Activated naive CD8-positive, alpha-beta T cell treated with anti-CD3 and anti-CD28 coated beads, Interleukin-2, amount 50 U/mL, for 24 hours (primary cell): ENCODE data around the gene BUD13.
A peak's percentile ranks its signal among the peaks of the same experiment; 100 is the strongest.

Experiments used
- ATAC-seq: fragments of 150-1000 bp; cut with Tn5 transposase; one replicate; pipeline ENCODE4 v1.10.0; 2021
- DNase-seq: peaks from one replicate; pipeline ENCODE4 v3.0.0; 2021
- H3K27ac Mint-ChIP-seq: one replicate; pipeline ENCODE4 v1.8.0; 2021; ENCODE audit warnings: mild to moderate bottlenecking, mixed read lengths
- H3K27me3 Mint-ChIP-seq: one replicate; pipeline ENCODE4 v1.8.0; 2021; ENCODE audit warnings: mixed read lengths
- H3K36me3 Mint-ChIP-seq: one replicate; pipeline ENCODE4 v1.8.0; 2021; ENCODE audit warnings: low read depth, mixed read lengths
- H3K4me1 Mint-ChIP-seq: one replicate; pipeline ENCODE4 v1.8.0; 2021; ENCODE audit warnings: mixed read lengths
- H3K4me3 Mint-ChIP-seq: one replicate; pipeline ENCODE4 v1.8.0; 2021; ENCODE audit warnings: mild to moderate bottlenecking, moderate library complexity, mixed read lengths
- H3K9me3 Mint-ChIP-seq: one replicate; pipeline ENCODE4 v1.8.0; 2021; ENCODE audit warnings: mixed read lengths

The BUD13 gene

DNA sequence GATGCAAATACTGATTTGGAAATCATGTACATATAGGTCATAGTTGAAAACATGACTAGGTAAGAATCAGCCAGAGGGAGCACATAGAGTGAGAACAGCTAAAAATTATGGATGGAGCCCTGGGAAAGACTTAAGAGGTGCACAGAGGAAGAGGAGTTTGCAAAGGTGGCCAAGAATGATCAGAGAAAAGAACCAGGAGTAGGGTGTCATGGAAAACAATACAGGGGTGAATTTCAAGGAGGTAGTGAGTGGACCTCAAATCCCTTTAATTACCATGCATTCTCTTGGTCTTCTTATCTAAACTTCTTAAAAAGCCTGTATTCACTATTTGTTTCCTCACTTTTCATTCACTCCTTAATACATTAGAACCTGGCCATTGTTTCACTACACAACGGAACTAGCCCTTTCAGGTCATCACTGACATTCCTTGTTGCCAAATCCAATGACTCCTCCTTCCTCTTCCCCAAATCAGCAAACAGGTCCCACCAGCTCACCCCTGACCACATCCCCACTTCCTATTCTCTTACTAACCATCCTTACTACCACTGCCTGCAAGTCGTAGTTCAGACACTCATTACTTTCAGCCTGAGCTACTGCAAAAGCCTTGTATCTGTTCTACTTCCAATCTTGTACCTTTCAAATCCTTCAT is 22.6 kb downstream of the BUD13 start:
- Mint-ChIP-seq H3K4me3 (no peak overlapping the region), H3K36me3 (peaks cover 38% of the 10 kb centered on the region)
- DNase-seq: no peak

DNA sequence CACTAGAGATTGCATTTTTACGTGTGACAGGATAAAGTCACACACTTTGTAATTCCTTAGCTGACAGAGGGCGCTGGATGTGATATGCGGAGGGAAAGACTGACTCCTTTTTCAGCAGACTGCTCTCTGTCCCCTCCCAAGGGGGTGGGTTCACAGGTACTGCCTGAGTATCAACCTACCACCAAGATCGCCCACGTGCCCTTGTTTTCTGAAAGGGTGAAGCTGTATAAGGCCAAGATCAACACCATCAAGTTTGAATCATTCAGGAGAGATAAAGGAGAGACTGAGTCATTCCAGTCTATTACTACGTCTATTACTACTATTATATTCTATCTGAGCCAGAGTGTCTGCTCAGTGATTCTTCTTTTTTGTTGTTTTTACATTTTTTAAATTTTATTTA is 30.7 kb downstream of the BUD13 start:
- peak; percentile 69 for ATAC-seq
- Mint-ChIP-seq H3K4me1 (peaks cover 3% of the 10 kb centered on the region), H3K9me3 (no peaks in the 10 kb centered on the region)

More for the DNA sequence above, 22.6 kb downstream of the BUD13 start:
- Mint-ChIP-seq H3K27me3 (no peaks in the 10 kb centered on the region), H3K9me3 (no peaks in the 10 kb centered on the region), H3K4me1 (no peaks in the 10 kb centered on the region), H3K27ac (no peak overlapping the region)
- no peak for ATAC-seq

DNA sequence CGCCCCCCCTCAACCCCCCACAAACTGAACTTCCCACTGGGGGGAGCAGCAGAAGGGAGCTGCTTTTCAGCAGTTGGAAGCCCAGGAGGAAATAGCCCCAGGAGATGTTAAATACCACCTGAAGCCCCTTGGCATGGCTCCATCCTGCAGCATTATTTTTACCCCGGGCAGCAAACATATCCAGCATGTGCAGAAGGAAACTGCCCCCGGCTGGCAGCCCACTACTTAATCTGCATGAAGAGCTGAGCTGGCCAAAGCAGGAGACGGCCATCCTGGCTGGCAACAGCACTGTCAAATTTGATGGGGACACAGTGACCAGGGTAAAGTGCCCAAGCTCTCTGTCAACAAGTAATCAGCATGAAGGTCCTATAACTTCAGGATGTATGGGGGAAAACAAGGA is 32.0 kb downstream of the BUD13 start:
- Mint-ChIP-seq H3K36me3 (peaks cover 2% of the 10 kb centered on the region), H3K9me3 (no peaks in the 10 kb centered on the region), H3K27me3 (no peaks in the 10 kb centered on the region), H3K27ac (no peak overlapping the region), H3K4me3 (no peak overlapping the region), H3K4me1 (peaks cover 3% of the 10 kb centered on the region)
- no peak for DNase-seq
- ATAC-seq: no peak

More for the DNA sequence above, 30.7 kb downstream of the BUD13 start:
- H3K36me3 Mint-ChIP-seq: peaks cover 7% of the 10 kb centered on the region
- H3K27ac Mint-ChIP-seq: no peak overlapping the region
- H3K4me3 Mint-ChIP-seq: no peak overlapping the region
- no peaks in the 10 kb centered on the region for H3K27me3 Mint-ChIP-seq
- no peak for DNase-seq

DNA sequence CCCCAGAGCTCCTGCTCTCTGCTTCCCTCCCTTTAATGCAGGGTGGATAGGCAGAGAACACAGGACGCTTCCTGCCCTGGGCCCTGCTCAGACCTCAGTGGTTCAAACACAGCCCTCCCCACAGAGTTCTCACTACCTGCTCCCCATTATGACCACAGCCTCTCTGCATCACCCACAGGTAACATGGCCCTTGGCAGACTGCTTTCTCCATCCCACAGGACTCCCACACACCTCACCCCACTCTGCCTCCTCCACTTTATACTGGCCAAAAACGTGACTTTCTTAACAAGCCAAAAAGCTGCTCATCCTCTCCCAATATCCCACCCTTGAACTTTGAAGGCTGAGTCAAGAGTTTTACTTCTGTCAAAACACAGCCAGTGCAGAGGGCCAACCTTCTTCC is 33.8 kb downstream of the BUD13 start:
- H3K27me3 Mint-ChIP-seq: no peaks in the 10 kb centered on the region
- no peak overlapping the region for H3K27ac Mint-ChIP-seq
- H3K36me3 Mint-ChIP-seq: no peaks in the 10 kb centered on the region
- no peak overlapping the region for H3K4me3 Mint-ChIP-seq
- no peaks in the 10 kb centered on the region for H3K9me3 Mint-ChIP-seq
- DNase-seq: no peak
- no peak for ATAC-seq
- peaks cover 5% of the 10 kb centered on the region for H3K4me1 Mint-ChIP-seq

DNA sequence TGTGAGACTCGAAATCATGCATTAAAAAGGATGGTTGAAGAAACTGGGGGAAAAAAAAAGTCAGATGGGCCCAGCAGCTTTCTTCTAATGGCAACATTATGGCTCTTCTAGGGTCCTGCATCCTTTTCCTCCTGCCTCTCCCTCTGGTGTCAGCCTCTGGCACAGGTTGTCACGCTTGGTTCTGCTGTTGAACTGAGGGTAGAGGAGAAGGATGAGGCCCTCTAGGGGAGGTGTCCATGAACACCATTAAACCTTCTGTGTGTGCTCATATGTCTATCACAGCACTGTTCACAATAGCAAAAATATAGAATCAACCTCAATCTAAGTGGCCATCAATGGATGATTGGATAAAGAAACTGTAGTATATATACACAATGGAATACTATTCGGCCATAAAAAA is 36.0 kb downstream of the BUD13 start:
- H3K36me3 Mint-ChIP-seq: no peaks in the 10 kb centered on the region
- no peak for ATAC-seq
- no peaks in the 10 kb centered on the region for H3K27me3 Mint-ChIP-seq
- DNase-seq: no peak
- no peak overlapping the region for H3K4me3 Mint-ChIP-seq
- H3K27ac Mint-ChIP-seq: no peak overlapping the region
- no peaks in the 10 kb centered on the region for H3K9me3 Mint-ChIP-seq
- peaks cover 16% of the 10 kb centered on the region for H3K4me1 Mint-ChIP-seq

DNA sequence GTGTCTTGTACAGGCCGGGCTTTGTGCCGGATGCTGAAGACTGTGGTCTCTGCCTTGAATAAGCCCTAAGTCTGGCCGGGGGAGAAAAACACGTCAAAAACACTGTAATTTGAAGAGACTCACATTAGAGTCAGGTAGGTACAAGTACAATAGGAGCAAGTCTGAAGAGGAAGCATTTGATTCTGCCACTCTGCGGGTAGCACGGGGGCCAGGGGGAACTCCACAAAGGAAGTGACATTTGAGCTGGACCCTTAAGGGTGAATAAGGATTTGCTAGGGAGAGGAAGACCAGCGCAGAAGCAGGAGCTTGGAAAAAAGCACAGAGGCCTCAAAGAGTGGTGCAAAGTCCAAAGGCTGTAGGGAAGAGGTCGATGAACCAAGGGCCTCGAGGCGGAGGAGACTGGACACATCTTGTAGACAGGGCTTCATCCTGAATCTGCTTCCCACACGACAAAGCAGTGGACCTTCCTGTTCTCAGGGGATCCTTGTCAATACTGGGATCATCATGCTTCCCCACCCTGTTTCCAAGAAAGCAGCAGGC is 38.7 kb downstream of the BUD13 start:
- no peaks in the 10 kb centered on the region for H3K27me3 Mint-ChIP-seq
- H3K27ac Mint-ChIP-seq: no peak overlapping the region
- no peaks in the 10 kb centered on the region for H3K9me3 Mint-ChIP-seq
- peak overlapping the region; percentile 0 for H3K4me3 Mint-ChIP-seq
- H3K36me3 Mint-ChIP-seq: no peaks in the 10 kb centered on the region
- H3K4me1 Mint-ChIP-seq: peaks cover 16% of the 10 kb centered on the region
- ATAC-seq (no peak), DNase-seq (no peak)

GRCh38 chr11:116733043-116733755 is 39.6 kb downstream of the BUD13 start:
- no peak overlapping the region for H3K27ac Mint-ChIP-seq
- ATAC-seq (peak; percentile 31), DNase-seq (no peak)
- no peaks in the 10 kb centered on the region for H3K9me3 Mint-ChIP-seq
- no peaks in the 10 kb centered on the region for H3K27me3 Mint-ChIP-seq
- H3K36me3 Mint-ChIP-seq: no peaks in the 10 kb centered on the region
- H3K4me3 Mint-ChIP-seq: peak overlapping the region; percentile 0
- peaks cover 16% of the 10 kb centered on the region for H3K4me1 Mint-ChIP-seq

- Mint-ChIP-seq H3K9me3 (no peaks in the 10 kb centered on the region), H3K4me1 (peaks cover 16% of the 10 kb centered on the region), H3K36me3 (no peaks in the 10 kb centered on the region), H3K27me3 (no peaks in the 10 kb centered on the region), H3K4me3 (no peak overlapping the region), H3K27ac (no peak overlapping the region)
- ATAC-seq (peak; percentile 84), DNase-seq (peak; percentile 64)
Measured at GRCh38 chr11:116732271-116733042, 40.3 kb downstream of the BUD13 start.

GRCh38 chr11:116731821-116732220 is 41.0 kb downstream of the BUD13 start:
- DNase-seq (no peak), ATAC-seq (no peak)
- H3K9me3 Mint-ChIP-seq: no peaks in the 10 kb centered on the region
- no peak overlapping the region for H3K4me3 Mint-ChIP-seq
- H3K27me3 Mint-ChIP-seq: no peaks in the 10 kb centered on the region
- no peak overlapping the region for H3K27ac Mint-ChIP-seq
- H3K36me3 Mint-ChIP-seq: no peaks in the 10 kb centered on the region
- H3K4me1 Mint-ChIP-seq: peaks cover 16% of the 10 kb centered on the region

DNA sequence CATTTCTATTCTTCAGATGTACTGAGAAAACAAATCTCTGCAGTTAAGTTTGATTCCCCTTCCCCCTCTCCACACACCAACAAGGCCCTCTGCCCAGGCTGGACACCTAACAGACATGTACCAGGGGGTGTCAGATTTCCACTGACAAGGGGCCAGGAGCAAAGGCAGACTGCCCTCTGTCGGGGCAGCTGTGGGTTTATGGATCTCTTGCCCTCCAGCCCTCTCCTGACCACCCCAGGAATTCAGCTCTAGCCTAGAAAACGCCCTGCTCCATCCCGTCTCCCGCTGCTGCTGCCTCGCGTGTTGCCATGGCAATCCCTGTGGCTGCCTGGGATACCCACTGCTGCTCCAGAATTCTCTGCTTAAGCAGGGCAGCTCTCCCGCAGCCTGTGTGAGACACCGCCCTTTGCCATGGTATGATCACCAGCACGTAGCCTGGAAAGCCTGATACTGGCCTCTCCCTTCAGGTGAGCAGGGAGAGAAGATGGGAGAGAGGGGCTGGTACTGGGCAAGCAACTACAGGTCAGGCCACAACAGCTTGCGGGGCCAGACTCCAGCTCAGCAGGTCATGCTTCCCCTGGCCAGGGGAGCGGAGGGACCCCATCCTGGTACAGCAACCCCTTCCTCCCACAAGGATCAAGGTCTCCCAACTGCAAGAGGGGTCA is 41.6 kb downstream of the BUD13 start:
- ATAC-seq: no peak
- Mint-ChIP-seq H3K27ac (no peak overlapping the region), H3K36me3 (no peaks in the 10 kb centered on the region), H3K4me1 (peaks cover 16% of the 10 kb centered on the region), H3K27me3 (no peaks in the 10 kb centered on the region), H3K9me3 (no peaks in the 10 kb centered on the region), H3K4me3 (no peak overlapping the region)
- no peak for DNase-seq

DNA sequence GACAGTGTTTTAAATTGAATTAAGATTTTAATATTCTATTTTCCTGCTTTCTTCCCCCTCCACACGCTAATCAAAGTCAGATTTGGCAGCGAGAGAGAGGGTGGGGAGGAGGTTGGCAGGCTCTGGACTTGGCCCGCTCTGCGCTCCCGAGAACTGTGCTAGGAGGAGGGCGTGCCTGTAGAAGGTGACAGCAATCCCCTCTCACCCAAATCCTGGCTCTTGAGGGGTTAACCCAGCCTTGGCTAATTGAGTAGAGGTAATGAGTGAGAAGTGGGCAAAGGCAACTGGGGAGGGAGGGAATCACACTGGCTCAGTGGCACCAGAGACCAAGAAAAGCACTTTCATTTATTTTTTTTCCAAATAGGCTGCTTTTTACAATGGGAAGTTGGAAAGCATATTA is 42.2 kb downstream of the BUD13 start:
- ATAC-seq (no peak), DNase-seq (no peak)
- Mint-ChIP-seq H3K36me3 (no peaks in the 10 kb centered on the region), H3K4me3 (no peak overlapping the region), H3K9me3 (no peaks in the 10 kb centered on the region), H3K27ac (no peak overlapping the region), H3K4me1 (peaks cover 16% of the 10 kb centered on the region), H3K27me3 (no peaks in the 10 kb centered on the region)

GRCh38 chr11:116730241-116730561 is 42.6 kb downstream of the BUD13 start:
- Mint-ChIP-seq H3K27me3 (no peaks in the 10 kb centered on the region), H3K4me3 (no peak overlapping the region), H3K27ac (no peak overlapping the region), H3K4me1 (peaks cover 16% of the 10 kb centered on the region), H3K36me3 (no peaks in the 10 kb centered on the region), H3K9me3 (no peaks in the 10 kb centered on the region)
- no peak for ATAC-seq
- no peak for DNase-seq

- DNase-seq (no peak), ATAC-seq (no peak)
- no peak overlapping the region for H3K27ac Mint-ChIP-seq
- no peaks in the 10 kb centered on the region for H3K9me3 Mint-ChIP-seq
- no peaks in the 10 kb centered on the region for H3K27me3 Mint-ChIP-seq
- H3K4me3 Mint-ChIP-seq: no peak overlapping the region
- peaks cover 16% of the 10 kb centered on the region for H3K4me1 Mint-ChIP-seq
- H3K36me3 Mint-ChIP-seq: no peaks in the 10 kb centered on the region
Measured at GRCh38 chr11:116729501-116730240, 43.1 kb downstream of the BUD13 start.

DNA sequence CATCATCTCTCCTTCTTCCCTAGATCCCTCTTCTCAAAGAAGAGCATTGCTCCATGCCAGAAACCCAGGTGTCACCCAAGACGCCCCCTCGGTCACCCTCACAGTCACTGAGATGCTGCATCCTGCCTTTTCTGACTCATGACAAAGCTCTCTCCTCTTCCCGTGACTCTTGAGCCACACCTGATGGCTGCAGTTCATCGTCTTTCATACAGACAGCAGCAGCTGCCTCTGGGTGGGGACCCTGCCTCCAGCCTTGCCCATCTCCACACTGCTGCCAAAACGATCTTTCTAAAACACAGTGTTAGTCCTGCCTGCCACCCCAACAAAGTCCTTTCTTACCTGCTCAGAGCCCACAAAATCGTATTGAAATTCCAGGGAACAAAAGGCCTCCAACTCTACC is 44.8 kb downstream of the BUD13 start:
- H3K4me1 Mint-ChIP-seq: peaks cover 4% of the 10 kb centered on the region
- ATAC-seq (no peak), DNase-seq (no peak)
- no peak overlapping the region for H3K4me3 Mint-ChIP-seq
- no peaks in the 10 kb centered on the region for H3K9me3 Mint-ChIP-seq
- H3K27ac Mint-ChIP-seq: no peak overlapping the region
- H3K36me3 Mint-ChIP-seq: no peaks in the 10 kb centered on the region
- H3K27me3 Mint-ChIP-seq: peaks cover 2% of the 10 kb centered on the region
